Measurements from ENCODE around the gene SETD3.
A peak's percentile ranks its signal among the peaks of the same experiment; 100 is the strongest.

Gene SETD3

GRCh38 chr14:99511421-99512109 is 30.9 kb upstream of the SETD3 start:
- ChIA-PET CTCF (interaction anchor here (0.6 to 2.3 kb wide), 8 partner anchors 13 to 388 kb away, joined by 3 to 12 read pairs (median 3); no protein-coding TSS in a partner anchor), POLR2A (interaction anchor here (1.2 to 1.4 kb wide), 2 partner anchors 92 to 111 kb away, joined by 3 read pairs; partner anchors contain the start of gene CCDC85C)
- no peak overlapping the region for H3K4me3 ChIP-seq (ENCODE audit: low read depth, low read length)
- no peak for TF ChIP-seq CTCF (IDR thresholded peaks at IDR 0.05; ENCODE audit: insufficient read depth, low read length, missing control alignments)
- peak; percentile 49 for DNase-seq (ENCODE audit: low read depth, low spot score)

DNA sequence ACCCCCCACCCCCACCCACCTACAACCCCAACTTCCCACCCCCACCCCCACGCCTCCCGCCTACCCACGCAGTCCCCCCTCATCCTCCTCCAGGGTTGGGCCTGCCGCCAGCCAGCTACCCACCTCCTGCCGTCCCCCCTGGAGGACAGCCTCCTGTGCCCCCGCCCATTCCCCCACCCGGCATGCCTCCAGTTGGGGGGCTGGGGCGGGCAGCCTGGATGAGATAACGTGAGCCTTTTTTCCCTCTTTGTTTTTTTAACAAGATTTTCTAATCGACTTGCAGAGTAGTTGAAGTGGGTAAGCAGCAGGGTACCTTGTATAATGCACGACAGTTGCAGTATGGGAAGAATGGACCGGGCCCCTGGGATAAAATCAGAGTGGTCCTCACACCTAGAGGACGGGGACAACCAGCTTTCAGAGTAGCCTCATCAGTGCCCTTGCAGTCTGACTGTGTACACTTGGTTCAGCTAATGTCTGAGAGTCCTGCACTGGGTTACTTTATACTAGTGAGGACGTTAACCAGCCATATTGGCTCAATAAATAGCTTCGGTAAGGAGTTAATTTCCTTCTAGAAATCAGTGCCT is 30.0 kb upstream of the SETD3 start:
- no peak overlapping the region for H3K4me3 ChIP-seq (ENCODE audit: low read depth, low read length)
- no peak for DNase-seq (ENCODE audit: low read depth, low spot score)
- POLR2A ChIA-PET, result interaction anchor here (1.2 kb wide), 1 partner anchor 93 kb away, joined by 3 read pairs; the partner anchor contains the start of gene CCDC85C
- CTCF ChIA-PET, result interaction anchor here (0.7 to 2.3 kb wide), 4 partner anchors 112 to 389 kb away, joined by 3 to 12 read pairs (median 4); no protein-coding TSS in a partner anchor
- TF ChIP-seq CTCF (IDR thresholded peaks at IDR 0.05; ENCODE audit: insufficient read depth, low read length, missing control alignments), result no peak

DNA sequence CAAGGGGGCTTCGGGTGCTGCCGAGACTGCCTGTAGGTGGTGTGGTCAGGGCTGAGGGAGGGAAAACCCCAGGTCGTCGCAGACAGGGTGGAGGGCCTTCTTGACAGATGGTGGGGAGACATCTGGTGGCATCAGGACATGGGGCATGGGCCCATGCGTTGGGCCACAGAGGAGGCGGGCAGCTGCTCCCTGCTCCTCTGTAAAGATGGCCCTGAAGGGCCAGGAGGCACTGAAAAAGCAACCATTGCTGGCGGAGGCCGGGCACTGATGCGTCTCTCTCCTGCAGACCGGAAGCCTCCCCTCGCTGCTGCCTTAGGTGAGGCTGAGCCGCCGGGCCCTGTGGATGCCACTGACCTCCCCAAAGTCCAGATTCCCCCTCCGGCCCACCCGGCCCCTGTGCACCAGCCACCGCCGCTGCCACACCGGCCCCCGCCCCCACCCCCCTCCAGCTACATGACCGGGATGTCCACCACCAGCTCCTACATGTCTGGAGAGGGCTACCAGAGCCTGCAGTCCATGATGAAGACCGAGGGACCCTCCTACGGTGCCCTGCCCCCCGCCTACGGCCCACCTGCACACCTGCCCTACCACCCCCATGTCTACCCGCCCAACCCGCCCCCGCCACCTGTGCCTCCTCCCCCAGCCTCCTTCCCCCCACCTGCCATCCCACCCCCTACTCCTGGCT is 29.4 kb upstream of the SETD3 start:
- no peak overlapping the region for H3K4me3 ChIP-seq (ENCODE audit: low read depth, low read length)
- POLR2A ChIA-PET, result interaction anchor here (1.2 kb wide), 1 partner anchor 93 kb away, joined by 3 read pairs; the partner anchor contains the start of gene CCDC85C
- DNase-seq (ENCODE audit: low read depth, low spot score), result no peak
- CTCF ChIA-PET, result interaction anchor here (1.2 kb wide), 1 partner anchor 120 kb away, joined by 6 read pairs; no protein-coding TSS in a partner anchor
- no peak for TF ChIP-seq CTCF (IDR thresholded peaks at IDR 0.05; ENCODE audit: insufficient read depth, low read length, missing control alignments)

- DNase-seq (ENCODE audit: low read depth, low spot score), result no peak
Measured at GRCh38 chr14:99508896-99509629, 28.4 kb upstream of the SETD3 start.

More at GRCh38 chr14:99508896-99509629, 28.4 kb upstream of the SETD3 start:
- H3K4me3 ChIP-seq (ENCODE audit: low read depth, low read length), result no peak overlapping the region
- ChIA-PET POLR2A (no interaction called here), CTCF (no interaction called here)
- TF ChIP-seq CTCF (IDR thresholded peaks at IDR 0.05; ENCODE audit: insufficient read depth, low read length, missing control alignments), result no peak
